BE2C (cell line): ENCODE results near the gene AKR1B15. TPM values are rescaled to one million over a fixed set of nuclear protein-coding genes. Genes with fewer than 3 reads are reported as not detected.

Experiments
- DNase-seq: peaks from one replicate; pipeline ENCODE4 v3.0.0-alpha.2; 2020
- H3K27me3 ChIP-seq: fragments of 250-450 bp; sonication (Bioruptor Pico); 2 replicates; pipeline ENCODE4 v1.5.1; 2020; ENCODE audit warnings: mild to moderate bottlenecking
- H3K36me3 ChIP-seq: fragments of 250-450 bp; sonication (Bioruptor Pico); 2 replicates; pipeline ENCODE4 v1.5.1; 2020; ENCODE audit warnings: mild to moderate bottlenecking
- H3K4me1 ChIP-seq: fragments of 250-450 bp; sonication (Bioruptor Pico); 2 replicates; pipeline ENCODE4 v1.5.1; 2020
- H3K4me3 ChIP-seq: 2 replicates; pipeline ENCODE4 v1.5.1; 2011; ENCODE audit warnings: low read depth, low read length
- H3K9me3 ChIP-seq: fragments of 250-450 bp; sonication (Bioruptor Pico); 2 replicates; pipeline ENCODE4 v1.5.1; 2020
- CTCF ChIP-seq: IDR thresholded peaks from 2 replicates; pipeline ENCODE4 v1.5.1; 2012; ENCODE audit warnings: mild to moderate bottlenecking, low read depth, low read length
- polyA plus RNA-seq: library from polyadenylated mRNA; unstranded; fragments of >200 nt; gene quantifications from one replicate; pipeline ENCODE4 v1.2.1, GENCODE V29; 2012; ENCODE audit warnings: low read depth, missing spikeins; ENCODE audit not compliant: insufficient read length, insufficient read depth

AKR1B15 gene
- 0.22 TPM for polyA plus RNA-seq

- peaks cover 66% of the 10 kb centered on the region for H3K27me3 ChIP-seq
- no peak within 1 kb of the TSS for H3K4me3 ChIP-seq
- H3K4me1 ChIP-seq = no peaks in the 10 kb centered on the region; the same call in 1 of the 2 replicates
- no peak for TF ChIP-seq CTCF
- no peak for DNase-seq
- H3K36me3 ChIP-seq = no peaks in the 10 kb centered on the region
- H3K9me3 ChIP-seq = no peaks in the 10 kb centered on the region; the same call in 1 of the 2 replicates
Measured at GRCh38 chr7:134548877-134549276, at the start of gene AKR1B15. AKR1B15 (plus strand) TSS chr7:134549110; CDS start chr7:134564620, 15,510 bp downstream.

- no peaks in the 10 kb centered on the region for H3K9me3 ChIP-seq
- no peaks in the 10 kb centered on the region for H3K4me1 ChIP-seq
- H3K36me3 ChIP-seq = no peaks in the 10 kb centered on the region
- no peak overlapping the region for H3K4me3 ChIP-seq
- DNase-seq = no peak
- H3K27me3 ChIP-seq = peaks cover 16% of the 10 kb centered on the region
- no peak for TF ChIP-seq CTCF
Measured at GRCh38 chr7:134500406-134500805, 48.5 kb upstream of the AKR1B15 start.

GRCh38 chr7:134500982-134501381, 47.9 kb upstream of the AKR1B15 start:
- no peak for TF ChIP-seq CTCF
- Histone ChIP-seq H3K36me3 (no peaks in the 10 kb centered on the region), H3K4me1 (no peaks in the 10 kb centered on the region), H3K4me3 (no peak overlapping the region), H3K9me3 (no peaks in the 10 kb centered on the region), H3K27me3 (peaks cover 11% of the 10 kb centered on the region)
- no peak for DNase-seq

- no peak for TF ChIP-seq CTCF
- no peaks in the 10 kb centered on the region for H3K36me3 ChIP-seq
- DNase-seq = no peak
- no peaks in the 10 kb centered on the region for H3K9me3 ChIP-seq
- H3K4me3 ChIP-seq = no peak overlapping the region
- peaks cover 8% of the 10 kb centered on the region for H3K27me3 ChIP-seq
- no peaks in the 10 kb centered on the region for H3K4me1 ChIP-seq
Measured at GRCh38 chr7:134502463-134503371, 46.2 kb upstream of the AKR1B15 start.

- no peak for DNase-seq
- Histone ChIP-seq H3K4me3 (no peak overlapping the region), H3K4me1 (no peaks in the 10 kb centered on the region), H3K36me3 (no peaks in the 10 kb centered on the region), H3K27me3 (peaks cover 8% of the 10 kb centered on the region), H3K9me3 (no peaks in the 10 kb centered on the region)
- TF ChIP-seq CTCF = no peak
Measured at GRCh38 chr7:134504660-134505164, 44.2 kb upstream of the AKR1B15 start.

- H3K36me3 ChIP-seq = no peaks in the 10 kb centered on the region
- no peak for DNase-seq
- H3K4me3 ChIP-seq = no peak overlapping the region
- H3K27me3 ChIP-seq = peaks cover 3% of the 10 kb centered on the region
- H3K4me1 ChIP-seq = no peaks in the 10 kb centered on the region
- TF ChIP-seq CTCF = no peak
- no peaks in the 10 kb centered on the region for H3K9me3 ChIP-seq
Measured at GRCh38 chr7:134505856-134506255, 43.1 kb upstream of the AKR1B15 start.
